ENCODE measurements around the gene GTF3C5.

Gene GTF3C5

GRCh38 chr9:133029994-133030316 lies 842 bp upstream of the GTF3C5 start:
- peak in 1 of 56 donors; percentile 76 for DNase-seq

- DNase-seq: no peak
Measured at GRCh38 chr9:133031130-133031422, 279 bp downstream of the GTF3C5 start.

- DNase-seq: no peak
Measured at GRCh38 chr9:133031496-133031911, 707 bp downstream of the GTF3C5 start.

- DNase-seq: no peak
Measured at GRCh38 chr9:133032171-133032570, 1.4 kb downstream of the GTF3C5 start.

GRCh38 chr9:133035669-133036068 lies 4.9 kb downstream of the GTF3C5 start:
- no peak for DNase-seq

GRCh38 chr9:133037775-133038515 lies 7.1 kb downstream of the GTF3C5 start:
- DNase-seq: no peak

DNA sequence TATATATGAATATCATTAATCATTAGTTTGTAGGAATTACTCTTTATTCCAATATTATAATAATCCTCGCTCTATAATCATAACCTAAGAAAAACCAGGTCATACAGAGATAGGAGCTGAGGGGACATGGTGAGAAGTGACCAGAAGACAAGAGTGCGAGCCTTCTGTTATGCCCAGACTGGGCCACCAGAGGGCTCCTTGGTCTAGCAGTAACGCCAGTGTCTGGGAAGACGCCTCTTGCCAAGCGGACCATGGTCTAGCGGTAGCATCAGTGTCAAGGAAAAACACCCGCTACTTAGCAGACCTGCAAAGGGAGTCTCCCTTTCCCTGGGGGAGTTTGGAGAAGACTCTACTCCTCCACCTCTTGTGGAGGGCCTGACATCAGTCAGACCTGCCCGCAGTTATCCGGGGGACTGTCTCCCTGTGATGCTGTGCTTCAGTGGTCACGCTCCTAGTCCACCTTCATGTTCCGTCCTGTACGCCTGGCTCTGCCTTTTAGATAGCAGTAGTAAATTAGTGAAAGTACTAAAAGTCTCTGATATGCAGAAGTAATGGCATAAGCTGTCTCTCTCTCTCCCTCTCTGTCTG lies 10.2 kb downstream of the GTF3C5 start:
- DNase-seq: peak in 27 of 56 donors; percentile 7 to 76 (median 37)

DNA sequence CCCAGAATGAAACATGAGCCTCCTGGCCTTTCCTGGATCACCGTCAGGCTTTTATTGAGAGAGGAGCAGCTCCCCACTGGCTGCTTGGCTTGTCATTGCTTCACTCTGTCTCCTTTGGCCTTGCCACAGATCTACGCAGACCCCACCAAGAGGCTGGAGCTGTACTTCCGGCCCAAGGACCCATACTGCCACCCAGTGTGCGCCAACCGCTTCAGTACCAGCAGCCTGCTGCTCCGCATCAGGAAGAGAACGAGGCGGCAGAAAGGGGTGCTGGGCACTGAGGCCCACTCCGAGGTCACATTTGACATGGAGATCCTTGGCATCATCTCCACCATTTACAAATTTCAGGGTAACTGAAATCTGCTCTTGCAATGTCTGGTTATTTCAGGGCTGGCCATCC lies 11.2 kb downstream of the GTF3C5 start:
- no peak for DNase-seq

GRCh38 chr9:133042676-133043075 lies 11.9 kb downstream of the GTF3C5 start:
- peak in 1 of 56 donors; percentile 3 for DNase-seq

DNA sequence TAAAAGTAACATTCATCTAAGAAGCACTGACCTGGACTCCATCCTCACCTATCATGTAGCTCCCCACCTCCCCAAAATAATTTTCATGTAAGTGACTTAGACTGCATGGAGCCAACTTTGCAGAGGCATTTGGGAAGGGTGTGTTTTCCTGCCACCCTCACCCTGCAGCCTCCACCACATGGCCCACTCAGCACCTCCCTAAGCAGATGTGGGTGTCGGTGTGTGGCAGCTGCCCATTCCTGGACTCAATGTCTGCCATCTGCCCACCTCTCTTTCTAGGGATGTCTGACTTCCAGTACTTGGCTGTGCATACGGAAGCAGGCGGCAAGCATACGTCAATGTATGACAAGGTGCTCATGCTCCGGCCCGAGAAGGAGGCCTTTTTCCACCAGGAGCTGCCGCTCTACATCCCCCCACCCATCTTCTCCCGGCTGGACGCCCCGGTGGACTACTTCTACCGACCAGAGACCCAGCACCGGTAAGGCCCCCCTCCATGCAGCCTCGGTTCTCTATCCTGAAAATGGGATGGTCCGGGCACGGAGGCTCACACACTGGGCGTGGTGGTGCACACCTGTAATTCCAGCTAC lies 12.7 kb downstream of the GTF3C5 start:
- DNase-seq: no peak

DNA sequence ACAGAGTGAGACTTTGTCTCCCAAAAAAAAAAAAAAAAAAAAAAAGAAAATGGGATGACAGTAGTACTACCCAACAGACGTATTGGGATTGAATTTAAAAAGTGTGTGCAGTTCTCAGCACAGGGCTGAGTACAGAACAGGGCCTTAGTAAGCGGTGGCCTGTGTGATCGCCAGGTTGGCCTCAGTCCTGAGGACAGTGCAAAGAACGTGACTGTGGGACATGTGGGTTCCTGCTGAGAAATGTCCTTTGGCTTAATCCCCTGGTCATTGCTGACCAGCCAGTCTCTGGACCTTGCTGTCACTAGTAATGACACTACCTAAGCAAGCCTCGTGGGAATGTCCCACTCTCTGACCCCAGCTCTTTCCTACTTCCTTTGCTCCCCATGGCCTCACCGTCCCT lies 13.3 kb downstream of the GTF3C5 start:
- DNase-seq: no peak

GRCh38 chr9:133044661-133045060 lies 13.9 kb downstream of the GTF3C5 start:
- no peak for DNase-seq

DNA sequence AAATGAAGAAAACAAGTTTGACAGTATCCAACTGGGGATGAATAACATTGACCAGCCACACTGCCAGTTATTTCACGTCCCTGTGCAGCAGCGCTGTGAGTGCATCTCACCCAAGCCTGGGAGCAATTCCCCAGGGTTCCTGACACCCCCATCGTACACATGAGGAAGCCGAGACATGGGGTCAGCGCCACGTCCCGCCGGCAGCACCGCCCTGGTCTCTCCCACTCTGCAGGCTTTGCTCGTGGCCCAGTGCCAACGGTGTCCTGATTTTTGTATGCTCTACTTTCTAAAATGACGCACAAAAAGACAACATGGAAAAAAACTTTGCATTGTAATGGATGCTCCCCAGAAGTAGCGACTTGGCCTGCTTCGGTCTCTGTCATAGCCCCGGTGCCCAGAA lies 14.3 kb downstream of the GTF3C5 start:
- DNase-seq: no peak

DNA sequence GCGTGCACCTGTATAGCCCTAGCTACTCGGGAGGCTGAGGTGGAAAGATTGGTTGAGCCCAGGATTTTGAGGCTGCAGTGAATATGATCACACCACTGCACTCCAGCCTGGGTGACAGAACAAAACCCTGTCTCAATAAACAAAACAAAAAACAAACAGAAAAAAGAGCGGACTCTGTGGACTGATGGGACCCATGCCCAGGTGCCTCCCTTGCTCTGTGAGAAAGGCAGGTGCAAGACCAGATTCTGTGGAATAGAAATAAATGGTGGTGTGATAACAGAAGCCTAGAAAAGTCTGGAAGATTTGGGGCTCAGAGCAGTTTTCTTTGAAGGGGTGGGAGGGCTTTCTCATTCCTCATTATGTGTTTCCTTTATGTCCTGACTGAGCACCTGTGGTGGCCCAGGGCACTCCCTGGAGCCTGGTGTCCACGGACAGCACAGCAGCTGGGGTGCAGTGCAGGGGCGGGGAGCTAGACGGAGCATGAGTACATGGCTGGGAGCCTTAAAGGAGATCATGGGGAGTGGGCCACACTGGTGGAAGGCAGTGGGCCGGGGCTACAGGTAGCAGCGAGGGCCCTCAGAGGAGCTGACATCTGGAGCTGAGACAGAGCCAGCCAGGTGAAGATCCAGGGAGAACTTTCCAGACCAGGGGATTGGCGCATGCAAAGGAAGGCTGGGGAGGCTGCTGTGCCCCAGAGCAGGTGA lies 15.6 kb downstream of the GTF3C5 start:
- DNase-seq: no peak

- DNase-seq: peak in 5 of 56 donors; percentile 14 to 32 (median 17)
Measured at GRCh38 chr9:133046900-133047295, 16.1 kb downstream of the GTF3C5 start.

DNA sequence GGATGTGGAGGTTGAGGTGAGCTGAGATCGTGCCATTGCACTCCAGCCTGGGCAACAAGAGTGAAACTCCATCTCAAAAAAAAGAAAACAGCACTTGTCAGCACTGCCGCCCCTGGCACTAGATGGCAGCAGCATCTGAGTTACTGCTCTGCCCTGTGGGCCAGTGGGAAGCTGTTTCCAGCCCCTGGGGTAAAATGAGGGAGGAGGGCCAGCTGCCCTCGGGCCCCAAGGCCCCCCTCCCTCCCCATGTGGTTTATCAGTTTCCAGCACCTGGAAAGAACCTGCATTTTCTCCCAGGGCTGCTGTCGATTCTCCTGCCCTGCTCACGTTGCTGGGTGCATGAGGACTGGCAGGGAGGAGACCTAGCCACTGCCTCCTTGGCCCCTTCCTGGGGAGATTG lies 17.8 kb downstream of the GTF3C5 start:
- DNase-seq: peak in 26 of 56 donors; percentile 3 to 60 (median 34)

GRCh38 chr9:133049043-133049442 lies 18.2 kb downstream of the GTF3C5 start:
- no peak for DNase-seq

DNA sequence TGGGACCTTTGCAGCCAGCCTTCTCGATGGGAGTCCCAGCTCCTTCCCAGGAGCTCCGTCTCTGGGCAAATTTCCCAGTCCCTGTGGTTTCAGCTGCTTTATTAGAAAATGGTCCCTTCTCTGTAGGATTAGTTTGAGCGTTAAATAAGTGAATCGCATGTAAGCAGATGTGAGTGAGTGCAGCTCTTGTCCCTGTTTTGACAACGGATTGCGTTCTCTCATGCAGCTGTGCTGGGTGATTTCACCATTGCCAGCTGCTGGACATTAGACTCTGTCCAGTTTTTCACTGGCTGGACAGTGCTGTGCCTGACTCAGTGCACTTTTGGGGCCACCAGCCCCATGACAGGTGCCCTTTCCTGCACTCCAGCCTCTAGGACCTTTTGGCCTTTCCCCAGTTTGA lies 19.3 kb downstream of the GTF3C5 start:
- peak in 30 of 56 donors; percentile 9 to 78 (median 54) for DNase-seq

DNA sequence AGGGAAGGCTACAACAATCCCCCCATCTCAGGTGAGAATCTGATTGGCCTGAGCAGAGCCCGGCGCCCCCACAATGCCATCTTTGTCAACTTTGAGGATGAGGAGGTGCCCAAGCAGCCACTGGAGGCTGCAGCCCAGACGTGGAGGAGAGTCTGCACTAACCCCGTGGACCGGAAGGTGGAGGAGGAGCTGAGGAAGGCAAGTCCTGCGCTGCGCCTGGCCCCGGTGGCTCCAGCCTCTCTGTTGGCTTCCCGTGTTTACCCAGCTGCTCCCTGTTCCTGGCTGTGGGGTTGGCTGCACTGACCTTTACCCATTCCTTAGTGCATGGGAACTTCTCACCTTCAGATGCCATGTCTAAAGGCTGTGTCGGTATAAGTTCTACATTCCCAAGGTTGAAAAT lies 20.0 kb downstream of the GTF3C5 start:
- DNase-seq: no peak

- DNase-seq: no peak
Measured at GRCh38 chr9:133051281-133051900, 20.6 kb downstream of the GTF3C5 start.

GRCh38 chr9:133051966-133052539 lies 21.3 kb downstream of the GTF3C5 start:
- DNase-seq: no peak

All from amygdala (tissue), 56 donors.